Measurements from ENCODE around the gene MLNR. TPM values are rescaled to one million over a fixed set of nuclear protein-coding genes. Genes with fewer than 3 reads are reported as not detected.

MLNR gene
- total RNA-seq, 1 experiment from 2014 or later = not detected

- POLR2A ChIA-PET (ENCODE audit: unreplicated experiment) = interaction anchor here (0.7 kb wide), 1 partner anchor 709 kb away, joined by 3 read pairs; no protein-coding TSS in a partner anchor
- no peaks in the 10 kb centered on the region for H3K79me2 ChIP-seq (ENCODE audit: low read depth)
- H3K27ac ChIP-seq = no peak overlapping the region
- no peak overlapping the region for H3K4me3 ChIP-seq
- TF ChIP-seq EZH2 (IDR thresholded peaks at IDR 0.05; ENCODE audit: low read depth) (no peak), CTCF (conservative IDR thresholded peaks at IDR 0.05) (no peak)
- CTCF ChIA-PET = no interaction called here
- no TSS peak for BruUV-seq (replicated peaks)
- intact Hi-C loops (cut with micrococcal nuclease; ENCODE audit: unreplicated experiment) = no loop called here
- H3K27me3 ChIP-seq (ENCODE audit: insufficient read depth, low read depth) = peaks cover 24% of the 10 kb centered on the region
- H3K4me2 ChIP-seq = no peak overlapping the region
- no peak overlapping the region for H2AFZ ChIP-seq
- H3K36me3 ChIP-seq (ENCODE audit: low read depth) = no peaks in the 10 kb centered on the region
- H3K4me1 ChIP-seq (replicated peaks; ENCODE audit: insufficient read depth) = no peaks in the 10 kb centered on the region
- H3F3A ChIP-seq (ENCODE audit: insufficient read depth, low read depth) = no peaks in the 10 kb centered on the region
- no peaks in the 10 kb centered on the region for H4K20me1 ChIP-seq (ENCODE audit: insufficient read depth)
- H3K9me3 ChIP-seq (ENCODE audit: insufficient read depth, low read depth) = no peaks in the 10 kb centered on the region
- no peaks in the 10 kb centered on the region for H3K9me2 ChIP-seq (ENCODE audit: insufficient read depth)
- no peak for DNase-seq
Measured at GRCh38 chr13:49218493-49219051, 1.6 kb upstream of the MLNR start.

GRCh38 chr13:49219647-49220035, 497 bp upstream of the MLNR start:
- no peaks in the 10 kb centered on the region for H3K4me1 ChIP-seq (replicated peaks; ENCODE audit: insufficient read depth)
- H3K4me2 ChIP-seq = no peak overlapping the region
- no peaks in the 10 kb centered on the region for H3K9me2 ChIP-seq (ENCODE audit: insufficient read depth)
- TF ChIP-seq EZH2 (IDR thresholded peaks at IDR 0.05; ENCODE audit: low read depth) = no peak
- no peak for TF ChIP-seq CTCF (conservative IDR thresholded peaks at IDR 0.05)
- POLR2A ChIA-PET (ENCODE audit: unreplicated experiment) = no interaction called here
- no TSS peak for BruUV-seq (replicated peaks)
- H3K27me3 ChIP-seq (ENCODE audit: insufficient read depth, low read depth) = peaks cover 32% of the 10 kb centered on the region
- no peaks in the 10 kb centered on the region for H3K79me2 ChIP-seq (ENCODE audit: low read depth)
- no peak overlapping the region for H3K27ac ChIP-seq
- H3K9me3 ChIP-seq (ENCODE audit: insufficient read depth, low read depth) = no peaks in the 10 kb centered on the region
- no peaks in the 10 kb centered on the region for H4K20me1 ChIP-seq (ENCODE audit: insufficient read depth)
- no peaks in the 10 kb centered on the region for H3K36me3 ChIP-seq (ENCODE audit: low read depth)
- DNase-seq = no peak
- H3K4me3 ChIP-seq = no peak overlapping the region
- no peaks in the 10 kb centered on the region for H3F3A ChIP-seq (ENCODE audit: insufficient read depth, low read depth)
- H2AFZ ChIP-seq = no peak overlapping the region
- CTCF ChIA-PET = no interaction called here
- intact Hi-C loops (cut with micrococcal nuclease; ENCODE audit: unreplicated experiment) = no loop called here

- no peak overlapping the region for H3K4me2 ChIP-seq
- BruUV-seq (replicated peaks) = no TSS peak
- no peak for TF ChIP-seq EZH2 (IDR thresholded peaks at IDR 0.05; ENCODE audit: low read depth)
- no peak for TF ChIP-seq CTCF (conservative IDR thresholded peaks at IDR 0.05)
- intact Hi-C loops (cut with micrococcal nuclease; ENCODE audit: unreplicated experiment) = no loop called here
- no peaks in the 10 kb centered on the region for H4K20me1 ChIP-seq (ENCODE audit: insufficient read depth)
- CTCF ChIA-PET = no interaction called here
- H3K9me2 ChIP-seq (ENCODE audit: insufficient read depth) = no peaks in the 10 kb centered on the region
- no peak overlapping the region for H2AFZ ChIP-seq
- H3K36me3 ChIP-seq (ENCODE audit: low read depth) = no peaks in the 10 kb centered on the region
- H3K4me1 ChIP-seq (replicated peaks; ENCODE audit: insufficient read depth) = no peaks in the 10 kb centered on the region
- H3K27me3 ChIP-seq (ENCODE audit: insufficient read depth, low read depth) = peaks cover 41% of the 10 kb centered on the region
- H3K79me2 ChIP-seq (ENCODE audit: low read depth) = no peaks in the 10 kb centered on the region
- no peak overlapping the region for H3K4me3 ChIP-seq
- no peak overlapping the region for H3K27ac ChIP-seq
- POLR2A ChIA-PET (ENCODE audit: unreplicated experiment) = no interaction called here
- no peaks in the 10 kb centered on the region for H3F3A ChIP-seq (ENCODE audit: insufficient read depth, low read depth)
- no peak for DNase-seq
- no peaks in the 10 kb centered on the region for H3K9me3 ChIP-seq (ENCODE audit: insufficient read depth, low read depth)
Measured at GRCh38 chr13:49220856-49221589, 885 bp downstream of the MLNR start.

All from PC-9 (cell line).